ENCODE results near the gene FOCAD. TPM values are rescaled to one million over a fixed set of nuclear protein-coding genes. Genes with fewer than 3 reads are reported as not detected.

Gene FOCAD
- total and polyA plus RNA-seq, 2 donors (not counting 1 experiment from before 2014, with no cell fraction given) = 40.3 to 145 TPM

GRCh38 chr9:20837166-20837565 lies 153.1 kb downstream of the FOCAD start:
- Histone ChIP-seq H3K36me3 (ENCODE audit: control insufficient read depth, insufficient read depth, low read length) (no peaks in the 10 kb centered on the region), H3K27me3 (ENCODE audit: control insufficient read depth, insufficient read depth, low read length) (no peaks in the 10 kb centered on the region), H3K4me1 (ENCODE audit: control insufficient read depth, extremely low read depth, insufficient read depth, low read length) (no peaks in the 10 kb centered on the region), H3K9me3 (ENCODE audit: control insufficient read depth, insufficient read depth, low read depth, low read length) (no peaks in the 10 kb centered on the region), H2AFZ (ENCODE audit: low read length) (no peak overlapping the region), H3K4me3 (replicated peaks in 1 of 4; ENCODE audit: control extremely low read depth in 1 of 4, insufficient read depth in 1 of 4, low read depth in 3 of 4, low read length in 4 of 4) (no peak overlapping the region), H3K79me2 (ENCODE audit: control insufficient read depth, insufficient read depth, low read length) (no peaks in the 10 kb centered on the region), H3K27ac (ENCODE audit: insufficient read depth, low read length) (no peak overlapping the region), H3K9ac (ENCODE audit: insufficient read depth, low read length) (no peak overlapping the region), H4K20me1 (ENCODE audit: control insufficient read depth, extremely low read depth, insufficient read depth, low read length) (no peaks in the 10 kb centered on the region), H3K4me2 (ENCODE audit: extremely low read depth, insufficient read depth, low read length) (no peak overlapping the region)
- DNase-seq (ENCODE audit: low read depth in 2 of 2) = no peak
- TF ChIP-seq CTCF (conservative IDR thresholded peaks at IDR 0.05 in 1 of 2, IDR thresholded peaks at IDR 0.05 in 1 of 2; ENCODE audit: low read depth in 1 of 2, low read length in 2 of 2) (no peak), EZH2 (IDR thresholded peaks at IDR 0.05; ENCODE audit: low read length, missing control alignments) (no peak)

- DNase-seq (ENCODE audit: low read depth in 2 of 2) = peak; percentile 28 to 53
- H4K20me1 ChIP-seq (ENCODE audit: control insufficient read depth, extremely low read depth, insufficient read depth, low read length) = no peaks in the 10 kb centered on the region
- no peaks in the 10 kb centered on the region for H3K4me1 ChIP-seq (ENCODE audit: control insufficient read depth, extremely low read depth, insufficient read depth, low read length)
- H3K36me3 ChIP-seq (ENCODE audit: control insufficient read depth, insufficient read depth, low read length) = no peaks in the 10 kb centered on the region
- H3K79me2 ChIP-seq (ENCODE audit: control insufficient read depth, insufficient read depth, low read length) = no peaks in the 10 kb centered on the region
- H3K27me3 ChIP-seq (ENCODE audit: control insufficient read depth, insufficient read depth, low read length) = no peaks in the 10 kb centered on the region
- H3K9ac ChIP-seq (ENCODE audit: insufficient read depth, low read length) = no peak overlapping the region
- TF ChIP-seq CTCF (conservative IDR thresholded peaks at IDR 0.05 in 1 of 2, IDR thresholded peaks at IDR 0.05 in 1 of 2; ENCODE audit: low read depth in 1 of 2, low read length in 2 of 2) (no peak), EZH2 (IDR thresholded peaks at IDR 0.05; ENCODE audit: low read length, missing control alignments) (no peak)
- no peak overlapping the region for H3K27ac ChIP-seq (ENCODE audit: insufficient read depth, low read length)
- no peak overlapping the region for H3K4me3 ChIP-seq (replicated peaks in 1 of 4; ENCODE audit: control extremely low read depth in 1 of 4, insufficient read depth in 1 of 4, low read depth in 3 of 4, low read length in 4 of 4)
- no peak overlapping the region for H3K4me2 ChIP-seq (ENCODE audit: extremely low read depth, insufficient read depth, low read length)
- H3K9me3 ChIP-seq (ENCODE audit: control insufficient read depth, insufficient read depth, low read depth, low read length) = no peaks in the 10 kb centered on the region
- no peak overlapping the region for H2AFZ ChIP-seq (ENCODE audit: low read length)
Measured at GRCh38 chr9:20838218-20838617, 154.2 kb downstream of the FOCAD start.

GRCh38 chr9:20844916-20845315 lies 160.9 kb downstream of the FOCAD start:
- Histone ChIP-seq H3K4me1 (ENCODE audit: control insufficient read depth, extremely low read depth, insufficient read depth, low read length) (no peaks in the 10 kb centered on the region), H2AFZ (ENCODE audit: low read length) (no peak overlapping the region), H3K4me2 (ENCODE audit: extremely low read depth, insufficient read depth, low read length) (no peak overlapping the region), H3K79me2 (ENCODE audit: control insufficient read depth, insufficient read depth, low read length) (no peaks in the 10 kb centered on the region), H3K36me3 (ENCODE audit: control insufficient read depth, insufficient read depth, low read length) (no peaks in the 10 kb centered on the region), H3K27me3 (ENCODE audit: control insufficient read depth, insufficient read depth, low read length) (no peaks in the 10 kb centered on the region), H3K9ac (ENCODE audit: insufficient read depth, low read length) (no peak overlapping the region), H3K27ac (ENCODE audit: insufficient read depth, low read length) (no peak overlapping the region), H4K20me1 (ENCODE audit: control insufficient read depth, extremely low read depth, insufficient read depth, low read length) (no peaks in the 10 kb centered on the region), H3K9me3 (ENCODE audit: control insufficient read depth, insufficient read depth, low read depth, low read length) (no peaks in the 10 kb centered on the region), H3K4me3 (replicated peaks in 1 of 4; ENCODE audit: control extremely low read depth in 1 of 4, insufficient read depth in 1 of 4, low read depth in 3 of 4, low read length in 4 of 4) (no peak overlapping the region)
- no peak for TF ChIP-seq CTCF (conservative IDR thresholded peaks at IDR 0.05 in 1 of 2, IDR thresholded peaks at IDR 0.05 in 1 of 2; ENCODE audit: low read depth in 1 of 2, low read length in 2 of 2)
- no peak for TF ChIP-seq EZH2 (IDR thresholded peaks at IDR 0.05; ENCODE audit: low read length, missing control alignments)
- DNase-seq (ENCODE audit: low read depth in 2 of 2) = peak in 1 of 2 donors; percentile 23

All from fibroblast of lung (primary cell).